HG03460 (cell line): ENCODE results near the gene MED14.

Experiments
- ATAC-seq: cut with Tn5 transposase; IDR thresholded peaks from one replicate; pipeline ENCODE4 v1.9.1; 2021; ENCODE audit not compliant: unreplicated experiment

MED14 gene

DNA sequence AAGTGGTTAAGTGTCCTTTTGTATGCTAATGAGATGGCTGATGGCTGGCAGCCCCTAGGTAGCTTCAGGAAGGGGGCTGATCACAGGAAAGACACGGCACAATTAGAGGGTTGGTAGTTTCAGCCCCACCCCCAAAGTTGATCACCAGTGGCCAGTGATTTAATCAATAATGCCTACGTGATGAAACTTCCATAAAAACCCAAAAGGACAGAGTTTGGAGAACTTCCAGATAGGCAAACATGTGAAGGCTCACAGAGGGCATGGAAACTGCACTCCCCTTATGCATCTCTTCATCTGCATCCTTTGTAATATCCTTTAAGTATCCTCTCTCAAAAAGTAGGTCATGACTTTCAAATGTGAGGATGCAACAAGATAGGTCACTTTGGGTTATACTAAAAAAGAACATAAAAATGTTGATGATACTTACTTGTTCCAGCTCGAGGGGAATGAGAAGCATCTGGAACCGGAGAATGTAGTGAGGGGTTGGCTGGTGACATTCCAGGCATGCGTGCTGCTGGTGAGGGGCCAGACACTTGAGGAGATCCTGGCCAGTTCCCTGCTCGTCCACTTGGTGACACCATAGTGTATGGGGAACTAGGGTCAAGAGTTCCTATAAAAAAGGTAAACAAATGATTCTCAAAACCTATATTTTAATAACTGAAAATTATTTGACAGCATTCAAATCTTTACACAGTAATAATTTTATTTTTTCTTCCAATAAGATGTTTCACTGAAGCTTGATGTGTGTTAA is 71.3 kb downstream of the MED14 start:
- no peak for ATAC-seq

GRCh38 chrX:40663078-40663740 is 72.1 kb downstream of the MED14 start:
- ATAC-seq: peak; percentile 50

- no peak for ATAC-seq
Measured at GRCh38 chrX:40661489-40661888, 73.9 kb downstream of the MED14 start.

DNA sequence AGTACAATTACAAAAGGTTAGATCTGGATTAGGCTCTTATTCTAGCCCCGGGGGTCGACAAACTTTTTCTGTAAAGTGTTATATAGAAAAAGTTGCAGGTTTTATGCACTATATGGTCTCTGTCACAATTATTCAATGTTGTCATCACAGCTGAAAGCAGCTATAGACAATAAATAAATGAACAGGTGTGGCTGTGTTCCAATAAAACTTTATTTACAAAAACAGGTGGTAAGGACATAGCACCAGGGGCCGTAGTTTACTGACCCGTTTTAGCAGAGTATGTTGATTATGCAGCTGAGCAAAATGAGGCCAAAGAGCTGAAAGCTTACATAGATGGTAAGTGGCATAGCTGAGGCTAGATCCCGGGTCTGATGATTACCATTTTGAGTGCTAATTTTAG is 75.0 kb downstream of the MED14 start:
- no peak for ATAC-seq

- ATAC-seq: no peak
Measured at GRCh38 chrX:40653535-40653934, 81.8 kb downstream of the MED14 start.

GRCh38 chrX:40652664-40653063 is 82.7 kb downstream of the MED14 start:
- ATAC-seq: no peak

GRCh38 chrX:40651620-40652223 is 83.6 kb downstream of the MED14 start:
- no peak for ATAC-seq

DNA sequence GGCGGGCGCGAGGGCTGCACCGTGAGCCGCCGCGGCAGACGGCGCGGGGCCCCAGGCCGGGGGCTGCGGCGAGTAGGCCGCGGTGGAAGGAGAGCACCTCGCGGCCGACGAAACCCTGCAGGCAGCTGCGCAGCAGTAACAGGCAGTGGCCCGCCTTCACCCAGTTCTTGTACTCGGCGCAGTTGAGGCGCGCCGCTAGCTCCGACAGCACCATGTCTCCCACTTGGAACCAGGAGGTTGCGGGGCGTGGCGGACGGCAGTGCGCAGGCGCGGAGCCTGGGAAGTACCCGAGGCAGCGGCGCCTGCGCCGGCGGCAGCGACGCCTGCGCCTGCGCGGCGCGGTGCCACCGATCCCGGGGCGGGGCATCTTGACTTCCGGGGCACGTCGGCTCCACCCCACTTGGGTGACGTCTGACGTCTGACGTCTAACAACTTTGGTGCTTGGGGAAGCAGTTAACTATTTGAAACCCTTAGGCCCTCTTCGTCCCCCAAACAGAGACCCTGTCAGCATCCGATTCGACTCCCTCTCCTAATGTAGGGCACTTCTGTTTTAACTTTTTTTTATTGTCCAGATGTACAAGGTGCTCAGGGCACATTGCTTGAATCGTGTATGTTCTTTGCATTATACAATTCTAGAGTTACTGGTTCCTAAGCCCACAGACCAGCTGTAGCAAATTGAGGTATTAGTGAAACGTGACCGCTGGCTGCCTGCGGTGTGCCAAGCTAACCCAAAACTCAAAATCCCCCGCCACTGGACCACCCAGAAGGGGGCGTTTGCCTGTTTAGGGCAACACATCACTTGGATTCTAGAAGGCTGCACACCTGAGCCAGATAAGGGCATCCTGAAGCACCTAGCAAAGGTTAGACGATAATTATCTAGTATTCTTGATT is 87.8 kb downstream of the MED14 start, which contains the start of gene CXorf38:
TSS of gene CXorf38 (minus strand) at position 255 of the 891 bp plus-strand sequence. CDS start at position 214, 41 bp downstream.
- peak; percentile 53 for ATAC-seq

GRCh38 chrX:40646489-40647306 is 88.6 kb downstream of the MED14 start:
- ATAC-seq: peak; percentile 21

- peak; percentile 34 for ATAC-seq
Measured at GRCh38 chrX:40644821-40645358, 90.5 kb downstream of the MED14 start.

GRCh38 chrX:40644176-40644575 is 91.2 kb downstream of the MED14 start:
- ATAC-seq: no peak

DNA sequence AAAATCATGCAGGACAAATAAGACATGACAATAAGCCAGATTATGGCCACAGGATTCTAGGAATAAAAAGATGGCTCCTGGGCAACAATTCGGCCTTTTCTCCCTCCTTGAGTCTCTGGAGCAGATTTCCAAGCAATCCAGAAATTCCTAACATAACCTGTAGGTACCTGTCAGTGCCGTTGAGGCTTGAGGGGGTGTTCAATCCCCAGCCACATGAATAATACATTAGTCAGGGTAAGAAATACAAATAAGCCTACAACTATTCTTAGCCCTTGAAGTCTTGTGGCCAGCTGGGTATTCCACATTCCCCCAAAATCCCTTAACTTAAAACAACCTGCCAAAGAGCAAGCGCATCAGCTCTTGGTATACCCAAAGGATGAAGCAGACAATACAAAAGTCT is 97.7 kb downstream of the MED14 start:
- ATAC-seq: no peak

DNA sequence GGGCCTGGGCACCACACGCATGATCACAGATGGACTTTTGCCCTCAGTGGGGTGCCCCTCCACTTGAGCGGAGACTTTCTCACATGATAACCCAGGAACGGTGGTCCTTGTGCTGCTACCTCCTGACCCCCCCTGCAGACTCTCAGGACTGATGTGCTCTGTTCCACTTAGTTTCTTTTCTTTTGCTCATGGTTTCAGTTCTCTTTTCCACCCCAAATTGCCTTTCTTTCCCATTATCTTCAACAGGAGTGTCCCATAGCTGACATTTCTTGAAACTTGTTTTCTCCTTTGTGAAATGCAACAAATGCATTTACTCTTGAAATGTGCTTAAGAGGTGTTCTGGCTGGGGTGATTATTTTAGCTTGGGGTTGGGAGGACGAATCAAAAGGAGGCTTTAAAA is 103.1 kb downstream of the MED14 start:
- ATAC-seq: no peak

GRCh38 chrX:40628506-40628905 is 106.8 kb downstream of the MED14 start:
- no peak for ATAC-seq

- no peak for ATAC-seq
Measured at GRCh38 chrX:40625294-40625693, 110.0 kb downstream of the MED14 start.

DNA sequence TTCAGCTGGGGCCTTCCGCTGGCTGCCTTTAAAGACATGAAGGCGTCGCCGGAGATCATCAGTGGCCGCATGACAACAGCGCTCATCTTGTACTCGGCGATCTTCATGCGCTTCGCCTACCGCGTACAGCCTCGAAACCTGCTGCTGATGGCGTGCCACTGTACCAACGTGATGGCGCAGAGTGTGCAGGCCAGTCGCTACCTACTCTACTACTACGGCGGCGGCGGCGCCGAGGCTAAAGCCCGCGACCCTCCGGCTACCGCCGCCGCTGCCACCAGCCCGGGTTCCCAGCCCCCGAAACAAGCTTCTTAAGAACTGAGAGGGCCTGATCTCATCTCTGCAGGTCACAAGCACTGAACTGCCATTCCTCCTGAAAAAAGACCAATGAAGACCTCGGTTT is 111.7 kb downstream of the MED14 start:
- no peak for ATAC-seq

DNA sequence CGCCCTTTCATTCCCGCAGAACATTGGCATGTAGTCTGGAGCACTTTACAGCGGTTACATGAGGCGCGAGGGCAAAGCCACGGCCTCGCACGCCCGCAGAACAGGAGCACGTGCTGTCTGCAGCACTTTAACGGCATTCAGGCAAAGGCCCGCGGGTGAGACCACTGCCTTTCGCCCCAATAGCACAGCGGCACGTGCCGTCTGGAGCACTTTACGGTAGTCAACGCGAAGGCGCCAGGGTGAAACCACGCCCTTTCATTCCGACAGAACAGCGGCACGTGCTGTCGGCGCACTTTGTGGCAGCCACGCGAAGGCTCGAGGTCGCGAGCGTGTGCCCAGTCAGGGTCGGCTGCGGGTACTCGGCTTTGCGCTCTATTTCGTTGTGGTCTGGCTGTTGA is 112.2 kb downstream of the MED14 start, which contains the start of gene MPC1L:
TSS of gene MPC1L (plus strand) at position 290 of the 398 bp plus-strand sequence. CDS start 138 bp downstream, outside the sequence.
- ATAC-seq: no peak

- ATAC-seq: no peak
Measured at GRCh38 chrX:40622479-40623138, 112.7 kb downstream of the MED14 start.

GRCh38 chrX:40617566-40617965 is 117.8 kb downstream of the MED14 start:
- ATAC-seq: no peak
